ENCODE data around the gene BIRC7. TPM values are rescaled to one million over a fixed set of nuclear protein-coding genes. Genes with fewer than 3 reads are reported as not detected.
A peak's percentile ranks its signal among the peaks of the same experiment; 100 is the strongest.

The BIRC7 gene
- total and polyA plus RNA-seq, 2 of the 4 experiments (the other 2 are of a cell fraction): not detected

- no peak overlapping the region for H3K18ac ChIP-seq (ENCODE audit: low read depth, low read length)
- peak overlapping the region; percentile 35 for H4K91ac ChIP-seq (ENCODE audit: insufficient read depth, low read depth, low read length)
- WGBS, 2 experiments (ENCODE audit: extremely low coverage in 2 of 2, insufficient read length in 1 of 2): no CpG with 5 or more reads among the region's 37 CpGs
- peaks cover 26% of the 10 kb centered on the region for H3K36me3 ChIP-seq (ENCODE audit: control insufficient read depth, insufficient read depth, low read length)
- H2BK5ac ChIP-seq (ENCODE audit: low read depth, low read length, poor library complexity, severe bottlenecking): peak overlapping the region; percentile 58
- peak overlapping the region; percentile 88 for H2AK5ac ChIP-seq (ENCODE audit: low read depth, low read length)
- H2BK120ac ChIP-seq (ENCODE audit: low read depth, low read length): no peak overlapping the region; the same call in 1 of the 2 replicates
- H4K5ac ChIP-seq (ENCODE audit: low read depth, low read length): peak overlapping the region; percentile 47; the same call in 1 of the 2 replicates
- H3K4ac ChIP-seq (ENCODE audit: low read depth, low read length): peak overlapping the region; percentile 85
- peaks cover 12% of the 10 kb centered on the region for H3K4me1 ChIP-seq (ENCODE audit: control insufficient read depth, insufficient read depth, low read length)
- intact Hi-C loops (cut with micrococcal nuclease): loop anchor here (5.0 kb wide), 2 partner anchors 41 to 56 kb away; partner anchors contain the start of gene YTHDF1
- dilution Hi-C loops (cut with HindIII; ENCODE audit: low sequenced_read_pairs, unreplicated experiment): no loop called here
- H2AK9ac ChIP-seq (replicated peaks; ENCODE audit: low read depth, low read length, poor library complexity): peak overlapping the region; percentile 98
- peak overlapping the region; percentile 95 for H3K9ac ChIP-seq (ENCODE audit: low read depth, low read length)
- no peaks in the 10 kb centered on the region for H3K9me3 ChIP-seq (ENCODE audit: control insufficient read depth, insufficient read depth, low read length)
- peaks cover 8 to 46% of the 10 kb centered on the region in 2 experiments; a peak in 3 of 4 replicates for H3K79me1 ChIP-seq (ENCODE audit: low read depth in 1 of 2, low read length in 2 of 2)
- no TSS peak for BruUV-seq (replicated peaks)
- no peaks in the 10 kb centered on the region; the same call in 1 of the 2 replicates for H3K27me3 ChIP-seq (ENCODE audit: control insufficient read depth, insufficient read depth, low read length)
- peak overlapping the region; percentile 88 for H3K23ac ChIP-seq (ENCODE audit: low read depth, low read length)
- in situ Hi-C loops (cut with MboI; ENCODE audit: low sequenced_read_pairs): loop anchor here (5.0 kb wide), 1 partner anchor 41 kb away; no protein-coding TSS in a partner anchor
- H4K20me1 ChIP-seq (ENCODE audit: insufficient read depth, low read length): peaks cover 51% of the 10 kb centered on the region
- peak overlapping the region; percentile 91 for H2AFZ ChIP-seq (replicated peaks; ENCODE audit: low read length, poor library complexity)
- DNase-seq: no peak
- peak overlapping the region; percentile 73 for H3K14ac ChIP-seq (replicated peaks; ENCODE audit: low read depth, low read length)
- CTCF ChIA-PET: interaction anchor here (0.8 to 1.2 kb wide), 3 partner anchors 17 to 108 kb away, joined by 3 read pairs; no protein-coding TSS in a partner anchor
- peak overlapping the region; percentile 51; the same call in 1 of the 2 replicates for H3K56ac ChIP-seq (ENCODE audit: extremely low read depth, insufficient read depth, low read length)
- H3K9me1 ChIP-seq (ENCODE audit: insufficient read depth, low read length): peaks cover 8% of the 10 kb centered on the region; the same call in 1 of the 2 replicates
- TF ChIP-seq, protein P1, sequence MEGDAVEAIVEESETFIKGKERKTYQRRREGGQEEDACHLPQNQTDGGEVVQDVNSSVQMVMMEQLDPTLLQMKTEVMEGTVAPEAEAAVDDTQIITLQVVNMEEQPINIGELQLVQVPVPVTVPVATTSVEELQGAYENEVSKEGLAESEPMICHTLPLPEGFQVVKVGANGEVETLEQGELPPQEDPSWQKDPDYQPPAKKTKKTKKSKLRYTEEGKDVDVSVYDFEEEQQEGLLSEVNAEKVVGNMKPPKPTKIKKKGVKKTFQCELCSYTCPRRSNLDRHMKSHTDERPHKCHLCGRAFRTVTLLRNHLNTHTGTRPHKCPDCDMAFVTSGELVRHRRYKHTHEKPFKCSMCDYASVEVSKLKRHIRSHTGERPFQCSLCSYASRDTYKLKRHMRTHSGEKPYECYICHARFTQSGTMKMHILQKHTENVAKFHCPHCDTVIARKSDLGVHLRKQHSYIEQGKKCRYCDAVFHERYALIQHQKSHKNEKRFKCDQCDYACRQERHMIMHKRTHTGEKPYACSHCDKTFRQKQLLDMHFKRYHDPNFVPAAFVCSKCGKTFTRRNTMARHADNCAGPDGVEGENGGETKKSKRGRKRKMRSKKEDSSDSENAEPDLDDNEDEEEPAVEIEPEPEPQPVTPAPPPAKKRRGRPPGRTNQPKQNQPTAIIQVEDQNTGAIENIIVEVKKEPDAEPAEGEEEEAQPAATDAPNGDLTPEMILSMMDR (conservative IDR thresholded peaks at IDR 0.05; ENCODE audit: low read depth, low read length): no peak
- TF ChIP-seq CHD1 (IDR thresholded peaks at IDR 0.05; ENCODE audit: low read depth, low read length): 0 out of 2 replicates have a peak, but pooled peaks have one; percentile 21
- POLR2A ChIA-PET (ENCODE audit: unreplicated experiment): interaction anchor here (0.6 kb wide), 1 partner anchor 41 kb away, joined by 5 read pairs; no protein-coding TSS in a partner anchor
- peak overlapping the region; percentile 78 for H3K27ac ChIP-seq (ENCODE audit: insufficient read depth, low read length)
- H3K4me2 ChIP-seq (ENCODE audit: low read depth, low read length): peak overlapping the region; percentile 97
- no peak overlapping the region for H2BK20ac ChIP-seq (ENCODE audit: low read depth, low read length)
- H2BK15ac ChIP-seq (ENCODE audit: low read depth, low read length): no peak overlapping the region
- peak overlapping the region; percentile 72 for H3K4me3 ChIP-seq (ENCODE audit: insufficient read depth, low read depth, low read length)
- peak overlapping the region; percentile 57 to 75; a peak in 2 of 4 replicates for H4K8ac ChIP-seq (ENCODE audit: low read depth in 2 of 2, low read length in 2 of 2)
- ATAC-seq (ENCODE audit: low read depth): peak; percentile 13
These were observed 37.4 kb downstream of the BIRC7 start for GRCh38 chr20:63273059-63273579.

Data from IMR-90 (cell line).